HFFc6 (cell line): ENCODE data around the gene STPG1. TPM values are rescaled to one million over a fixed set of nuclear protein-coding genes. Genes with fewer than 3 reads are reported as not detected.

Source experiments
- DNase-seq: peaks from one replicate; pipeline ENCODE4 v3.0.0-alpha.2; 2018
- H3K27ac Mint-ChIP-seq: 2 replicates; pipeline ENCODE4 v1.8.0; 2020; ENCODE audit warnings: mild to moderate bottlenecking, mixed read lengths
- H3K27me3 Mint-ChIP-seq: 2 replicates; pipeline ENCODE4 v1.8.0; 2021; ENCODE audit warnings: mild to moderate bottlenecking, moderate library complexity, mixed read lengths; ENCODE audit not compliant: insufficient read depth
- H3K36me3 Mint-ChIP-seq: 2 replicates; pipeline ENCODE4 v1.8.0; 2021; ENCODE audit warnings: low read depth, mixed read lengths
- H3K4me1 Mint-ChIP-seq: 2 replicates; pipeline ENCODE4 v1.8.0; 2020; ENCODE audit warnings: low read depth, mixed read lengths
- H3K4me3 Mint-ChIP-seq: 2 replicates; pipeline ENCODE4 v1.8.0; 2020; ENCODE audit warnings: mild to moderate bottlenecking, moderate library complexity, mixed read lengths
- H3K9me3 Mint-ChIP-seq: 2 replicates; pipeline ENCODE4 v1.8.0; 2020; ENCODE audit warnings: mild to moderate bottlenecking, mixed read lengths
- total RNA-seq, 6 experiments: library from RNA; stranded (reverse); fragmentation: NEBNext Ultra II Directional; extraction: Animal tissue kit (Norgen Biotek cat#: 25700); gene quantifications; 2 replicates in 1 of 6; 3 replicates in 5 of 6; pipeline ENCODE4 v1.2.3, GENCODE V29; 2021
- TF ChIP-seq, protein P1 (sequence below): fragments of 200-600 bp; sonication (generic); IDR thresholded peaks from 2 replicates; pipeline ENCODE4 v1.5.0; 2021; ENCODE audit warnings: antibody characterized with exemption, mild to moderate bottlenecking

Gene STPG1
- total RNA-seq, 6 experiments from 2014 or later = 8.8 to 13.0 (median 11.0) TPM

- peaks cover 14% of the 10 kb centered on the region for H3K27me3 Mint-ChIP-seq
- H3K4me3 Mint-ChIP-seq = no peak overlapping the region
- peak; percentile 21 for DNase-seq
- TF ChIP-seq, protein P1, sequence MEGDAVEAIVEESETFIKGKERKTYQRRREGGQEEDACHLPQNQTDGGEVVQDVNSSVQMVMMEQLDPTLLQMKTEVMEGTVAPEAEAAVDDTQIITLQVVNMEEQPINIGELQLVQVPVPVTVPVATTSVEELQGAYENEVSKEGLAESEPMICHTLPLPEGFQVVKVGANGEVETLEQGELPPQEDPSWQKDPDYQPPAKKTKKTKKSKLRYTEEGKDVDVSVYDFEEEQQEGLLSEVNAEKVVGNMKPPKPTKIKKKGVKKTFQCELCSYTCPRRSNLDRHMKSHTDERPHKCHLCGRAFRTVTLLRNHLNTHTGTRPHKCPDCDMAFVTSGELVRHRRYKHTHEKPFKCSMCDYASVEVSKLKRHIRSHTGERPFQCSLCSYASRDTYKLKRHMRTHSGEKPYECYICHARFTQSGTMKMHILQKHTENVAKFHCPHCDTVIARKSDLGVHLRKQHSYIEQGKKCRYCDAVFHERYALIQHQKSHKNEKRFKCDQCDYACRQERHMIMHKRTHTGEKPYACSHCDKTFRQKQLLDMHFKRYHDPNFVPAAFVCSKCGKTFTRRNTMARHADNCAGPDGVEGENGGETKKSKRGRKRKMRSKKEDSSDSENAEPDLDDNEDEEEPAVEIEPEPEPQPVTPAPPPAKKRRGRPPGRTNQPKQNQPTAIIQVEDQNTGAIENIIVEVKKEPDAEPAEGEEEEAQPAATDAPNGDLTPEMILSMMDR = no peak
- H3K27ac Mint-ChIP-seq = no peak overlapping the region
- H3K9me3 Mint-ChIP-seq = no peaks in the 10 kb centered on the region
- no peaks in the 10 kb centered on the region for H3K36me3 Mint-ChIP-seq
- H3K4me1 Mint-ChIP-seq = peaks cover 4% of the 10 kb centered on the region; the same call in 1 of the 2 replicates
Observed at GRCh38 chr1:24309762-24310485, 103.7 kb downstream of the STPG1 start.

DNA sequence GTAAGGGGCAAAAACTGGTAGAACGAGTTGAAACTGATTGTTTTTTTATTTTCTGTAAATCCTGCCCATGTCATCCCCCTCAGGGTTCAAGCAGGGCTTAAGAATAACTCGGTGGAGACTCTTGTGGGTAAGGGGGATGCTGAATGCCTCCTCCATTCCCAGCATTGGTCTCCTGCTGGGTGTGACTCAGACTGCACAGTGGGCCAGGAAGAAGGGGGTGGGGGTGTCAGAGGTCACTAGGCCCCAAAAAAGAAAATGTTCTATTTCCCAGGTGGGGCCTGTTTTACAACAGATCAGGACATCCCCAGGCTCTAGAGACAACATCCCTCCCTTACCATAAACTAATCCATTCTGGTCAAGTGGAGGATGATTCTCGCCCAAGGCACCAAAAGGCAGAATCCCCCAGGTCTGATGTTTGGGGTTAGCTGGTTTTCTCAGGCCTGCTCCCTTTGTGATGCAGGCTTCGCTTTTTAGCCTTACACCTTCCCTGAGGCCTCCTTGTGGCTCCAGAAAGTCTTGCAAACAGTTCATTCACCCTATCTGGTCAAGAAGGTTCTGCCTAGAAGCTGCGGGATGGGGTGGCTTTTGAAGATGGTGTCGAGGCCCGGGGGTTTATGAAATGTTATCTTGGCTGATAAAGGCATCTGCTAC, 105.1 kb downstream of the STPG1 start:
- no peak overlapping the region for H3K27ac Mint-ChIP-seq
- no peaks in the 10 kb centered on the region for H3K36me3 Mint-ChIP-seq
- peaks cover 19% of the 10 kb centered on the region for H3K27me3 Mint-ChIP-seq
- TF ChIP-seq, protein P1 = peak; percentile 65
- no peak overlapping the region for H3K4me3 Mint-ChIP-seq
- peaks cover 4% of the 10 kb centered on the region; the same call in 1 of the 2 replicates for H3K4me1 Mint-ChIP-seq
- no peaks in the 10 kb centered on the region for H3K9me3 Mint-ChIP-seq
- peak; percentile 40 for DNase-seq

Other genes starting within 250 kb of the STPG1 start
- gene IFNLR1, start 226.5 kb downstream of the STPG1 start, total RNA-seq = not detected
- not detected for gene GRHL3, start 94.4 kb downstream of the STPG1 start, total RNA-seq
- gene NIPAL3, start 2.0 kb upstream of the STPG1 start, total RNA-seq = 100 to 1,000 TPM in 4 of 6 experiments, 10 to 100 TPM in 2; 97.8 to 164 (median 107) TPM
- 10 to 100 TPM; 11.9 to 14.5 (median 12.9) TPM for gene RCAN3, start 89.1 kb upstream of the STPG1 start, total RNA-seq
- gene NCMAP, start 142.3 kb upstream of the STPG1 start, total RNA-seq = not detected
- 100 to 1,000 TPM; 118 to 149 (median 134) TPM for gene SRRM1, start 229.5 kb upstream of the STPG1 start, total RNA-seq